Purkinje cell (primary cell): Measurements from ENCODE around the gene STAC. TPM values are rescaled to one million over a fixed set of nuclear protein-coding genes. Genes with fewer than 3 reads are reported as not detected.

Source experiments
- polyA plus RNA-seq: library from polyadenylated mRNA; unstranded; fragments of >200 nt; fragmentation: Nextera tagmentation; gene quantifications from 2 replicates; pipeline ENCODE4 v1.2.1, GENCODE V29; 2014

The STAC gene
- polyA plus RNA-seq: 0.85 and 7.7 TPM in 2 replicates

GRCh38 chr3:36380221-36381031 lies at the start of gene STAC:
Gene STAC, plus strand, starts transcription at chr3:36380504. Its CDS starts 140 bp downstream, at chr3:36380644.

